ENCODE results near the gene TOR1AIP2.

TOR1AIP2 gene

DNA sequence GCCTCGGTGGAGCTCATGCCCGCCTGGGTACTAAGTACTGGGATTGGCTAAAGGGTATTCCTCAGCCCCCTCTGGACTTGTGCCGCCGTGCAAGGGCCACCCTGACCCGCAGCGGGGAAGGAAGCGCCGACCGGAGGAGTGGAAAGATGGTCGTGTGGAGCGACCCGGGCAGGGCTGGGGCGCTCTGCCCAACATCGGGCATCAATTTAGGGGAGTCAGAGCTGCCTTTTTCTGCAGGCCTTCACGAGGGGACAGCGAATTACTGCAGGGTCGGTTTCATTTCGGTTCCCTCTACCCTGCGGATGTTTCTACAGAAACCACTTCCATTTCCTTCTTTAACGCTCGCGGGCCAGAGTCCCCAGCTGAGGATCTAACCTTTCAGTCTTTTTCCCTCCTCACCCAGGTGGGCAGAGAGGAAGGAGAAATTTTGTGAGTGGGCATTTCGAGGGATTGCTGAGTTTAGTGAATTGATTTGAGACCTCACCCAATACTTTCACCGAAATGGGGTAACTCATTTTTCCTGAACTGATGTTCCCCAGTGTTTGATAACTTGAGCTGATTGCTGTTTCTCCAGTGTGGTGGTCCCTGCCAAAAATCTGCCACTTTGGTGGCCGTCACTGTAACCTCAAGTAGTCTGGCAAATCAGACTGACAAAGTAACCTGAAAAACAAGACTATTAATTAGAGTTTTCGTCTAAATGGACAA is 5.6 kb upstream of the TOR1AIP2 start:
- Mint-ChIP-seq H3K4me1 (ENCODE audit: low read depth) (peaks cover 72% of the 10 kb centered on the region), H3K27me3 (no peaks in the 10 kb centered on the region), H3K36me3 (ENCODE audit: low read depth) (peaks cover 31% of the 10 kb centered on the region), H3K9me3 (no peaks in the 10 kb centered on the region), H3K27ac (peak overlapping the region; percentile 99), H3K4me3 (peak overlapping the region; percentile 94)

DNA sequence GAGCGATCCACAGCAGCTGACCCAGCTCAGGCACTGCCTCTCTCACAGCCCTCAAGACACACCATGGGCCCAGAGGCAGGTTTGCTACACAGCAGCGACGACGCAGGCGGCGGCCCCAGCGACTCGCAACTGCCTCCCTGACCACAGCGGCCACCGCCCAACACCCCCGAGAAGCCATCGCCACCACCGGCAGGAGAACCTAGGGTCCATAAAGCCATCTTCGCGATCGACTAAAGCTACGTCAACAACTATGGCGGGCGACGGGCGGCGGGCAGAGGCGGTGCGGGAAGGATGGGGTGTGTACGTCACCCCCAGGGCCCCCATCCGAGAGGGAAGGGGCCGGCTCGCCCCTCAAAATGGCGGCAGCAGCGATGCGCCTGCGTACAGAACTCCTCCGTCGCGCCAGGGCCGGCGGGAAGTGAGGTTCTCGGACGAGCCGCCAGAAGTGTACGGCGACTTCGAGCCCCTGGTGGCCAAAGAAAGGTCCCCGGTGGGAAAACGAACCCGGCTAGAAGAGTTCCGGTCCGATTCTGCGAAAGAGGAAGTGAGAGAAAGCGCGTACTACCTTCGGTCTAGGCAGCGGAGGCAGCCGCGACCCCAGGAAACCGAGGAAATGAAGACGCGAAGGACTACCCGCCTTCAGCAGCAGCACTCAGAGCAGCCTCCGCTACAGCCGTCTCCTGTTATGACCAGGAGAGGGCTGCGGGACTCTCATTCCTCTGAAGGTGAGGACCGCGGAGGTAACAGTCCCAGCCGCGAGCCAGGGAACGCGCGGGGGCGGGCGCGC is 4.8 kb upstream of the TOR1AIP2 start, which contains the start of gene TOR1AIP1:
TOR1AIP1 (plus strand) TSS at position 33 of the 787 bp plus-strand sequence; CDS start at position 251, 218 bp downstream.
- peaks cover 72% of the 10 kb centered on the region for H3K4me1 Mint-ChIP-seq (ENCODE audit: low read depth)
- H3K4me3 Mint-ChIP-seq, result peak within 1 kb of the TSS; percentile 94
- H3K9me3 Mint-ChIP-seq, result no peaks in the 10 kb centered on the region
- H3K27me3 Mint-ChIP-seq, result no peaks in the 10 kb centered on the region
- H3K36me3 Mint-ChIP-seq (ENCODE audit: low read depth), result peaks cover 26% of the 10 kb centered on the region
- peak within 1 kb of the TSS; percentile 99 for H3K27ac Mint-ChIP-seq

DNA sequence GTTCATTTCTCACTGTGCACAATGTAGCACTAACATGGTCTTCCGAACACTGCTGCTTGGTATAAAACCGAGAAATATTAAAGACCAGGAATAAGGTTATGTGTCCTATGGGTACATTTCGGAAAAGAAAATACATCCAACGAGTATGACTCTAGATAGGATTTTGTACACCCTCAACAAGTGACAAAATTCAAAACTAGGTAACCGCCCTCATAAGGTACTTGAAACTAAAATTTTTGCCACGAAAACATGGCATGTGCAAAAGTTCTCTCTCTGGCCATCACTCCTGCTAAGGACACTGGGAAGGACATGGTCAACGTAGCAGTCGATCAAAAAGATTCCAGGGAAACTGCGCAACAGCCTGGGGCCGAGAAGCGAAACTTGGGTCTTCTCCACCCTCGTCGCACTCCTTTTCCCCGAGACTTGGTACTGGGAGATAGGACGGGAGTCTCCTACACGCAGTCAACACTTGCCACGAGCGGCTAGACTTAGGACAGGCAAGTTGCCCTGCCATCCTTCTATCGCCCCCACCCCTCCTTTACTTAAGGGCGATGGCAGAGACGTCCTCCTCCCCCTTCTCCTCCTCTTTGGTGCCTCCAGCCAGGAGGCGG is 4.1 kb upstream of the TOR1AIP2 start:
- Mint-ChIP-seq H3K27ac (peak overlapping the region; percentile 99), H3K4me1 (ENCODE audit: low read depth) (peaks cover 68% of the 10 kb centered on the region), H3K27me3 (no peaks in the 10 kb centered on the region), H3K36me3 (ENCODE audit: low read depth) (peaks cover 26% of the 10 kb centered on the region), H3K4me3 (peak overlapping the region; percentile 94), H3K9me3 (no peaks in the 10 kb centered on the region)

DNA sequence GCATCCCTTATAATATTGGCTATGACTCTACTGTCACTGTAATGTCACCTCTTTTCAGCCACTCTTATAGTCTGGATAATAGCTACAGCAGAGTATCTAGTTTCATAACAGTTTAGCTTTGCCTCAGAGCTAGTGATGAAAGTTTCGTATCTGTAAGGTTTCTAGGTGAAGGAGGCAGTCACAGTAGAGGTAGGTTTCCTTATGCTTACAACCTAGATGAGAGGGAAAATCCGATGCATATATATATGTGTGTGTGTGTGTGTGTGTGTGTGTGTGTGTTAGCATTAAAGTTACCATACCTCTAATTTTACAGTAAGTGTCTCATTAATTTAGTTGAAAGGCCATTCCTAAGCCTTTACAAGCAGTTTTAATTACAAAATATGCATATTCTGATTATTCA is 2.2 kb upstream of the TOR1AIP2 start:
- H3K4me3 Mint-ChIP-seq, result no peak overlapping the region
- H3K27me3 Mint-ChIP-seq, result no peaks in the 10 kb centered on the region
- H3K9me3 Mint-ChIP-seq, result no peaks in the 10 kb centered on the region
- peaks cover 25% of the 10 kb centered on the region for H3K36me3 Mint-ChIP-seq (ENCODE audit: low read depth)
- H3K27ac Mint-ChIP-seq, result no peak overlapping the region
- H3K4me1 Mint-ChIP-seq (ENCODE audit: low read depth), result peaks cover 67% of the 10 kb centered on the region

DNA sequence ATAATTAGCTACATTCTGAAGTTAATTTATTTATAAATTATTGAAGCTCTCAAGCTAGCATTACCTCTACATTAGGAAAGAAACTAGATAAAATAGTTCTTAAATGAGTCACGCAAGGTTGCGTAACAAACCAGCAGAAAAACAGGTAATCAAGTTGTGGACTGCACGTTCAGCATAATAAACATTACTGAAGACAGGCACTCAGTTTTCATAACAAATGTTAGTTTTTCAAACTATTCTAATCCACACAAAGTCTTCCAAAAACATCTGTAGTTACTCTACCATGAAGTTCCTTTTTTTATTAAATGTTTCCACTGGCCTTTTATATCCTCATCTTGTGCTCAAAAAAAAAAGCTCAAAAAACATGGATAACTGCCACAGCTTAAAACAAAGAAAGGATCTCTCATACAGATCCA is 1.3 kb downstream of the TOR1AIP2 start:
- Mint-ChIP-seq H3K9me3 (no peaks in the 10 kb centered on the region), H3K4me1 (ENCODE audit: low read depth) (peaks cover 73% of the 10 kb centered on the region), H3K4me3 (peak overlapping the region; percentile 92), H3K36me3 (ENCODE audit: low read depth) (peaks cover 41% of the 10 kb centered on the region), H3K27ac (peak overlapping the region; percentile 45), H3K27me3 (no peaks in the 10 kb centered on the region)

DNA sequence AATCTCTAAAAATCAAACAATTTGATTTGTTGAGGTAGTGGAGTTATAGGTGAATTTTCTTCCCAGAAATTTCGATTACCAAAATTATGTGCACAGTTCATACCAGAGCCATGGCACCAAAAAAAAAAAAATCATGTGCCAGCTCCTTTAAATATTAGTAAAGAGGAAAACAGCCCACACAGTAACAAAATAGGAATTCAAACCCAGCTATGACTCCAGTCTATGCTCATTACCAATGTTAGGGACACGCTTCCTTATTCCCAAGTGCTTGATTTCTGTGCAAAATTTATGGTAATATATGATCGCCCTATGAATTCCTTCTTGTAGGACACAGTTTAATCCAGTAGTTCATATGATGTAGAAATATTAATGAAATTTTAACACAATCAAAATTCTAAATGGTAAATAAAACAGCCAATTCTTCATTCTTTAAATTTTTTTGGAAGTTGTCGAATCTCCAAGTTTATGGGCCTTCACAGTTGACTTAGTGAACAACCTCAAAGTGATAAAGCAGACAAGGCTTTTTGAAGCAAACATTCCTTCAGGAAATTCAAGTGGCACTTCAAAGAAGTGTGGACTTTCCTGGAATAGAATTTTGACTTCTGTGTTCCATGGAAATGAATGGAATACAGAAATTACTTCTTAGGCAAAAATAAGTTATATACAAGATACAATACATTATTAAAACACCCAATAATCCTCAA is 1.9 kb downstream of the TOR1AIP2 start:
- Mint-ChIP-seq H3K4me1 (ENCODE audit: low read depth) (peaks cover 70% of the 10 kb centered on the region), H3K27me3 (no peaks in the 10 kb centered on the region), H3K27ac (no peak overlapping the region), H3K9me3 (no peaks in the 10 kb centered on the region), H3K4me3 (peak overlapping the region; percentile 17), H3K36me3 (ENCODE audit: low read depth) (peaks cover 43% of the 10 kb centered on the region)

DNA sequence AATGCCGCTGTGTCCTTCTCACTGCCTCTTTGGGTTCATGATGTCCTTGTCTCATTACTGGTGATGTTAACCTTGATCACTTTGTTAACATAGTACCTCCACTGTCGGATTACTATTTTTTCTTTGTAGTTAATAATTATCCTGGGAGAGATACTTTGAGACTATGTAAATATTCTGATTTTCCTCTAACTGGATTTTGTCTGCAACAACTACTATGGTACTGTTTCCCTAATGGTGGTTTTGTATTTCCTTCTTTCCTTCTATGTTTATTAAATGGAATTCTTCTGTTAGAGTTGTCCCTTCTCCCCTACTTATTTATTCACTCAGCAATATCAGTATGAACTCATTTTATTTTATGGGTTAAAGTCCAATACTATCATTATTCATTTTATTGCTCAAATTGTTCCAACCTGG is 4.2 kb downstream of the TOR1AIP2 start:
- H3K27ac Mint-ChIP-seq, result no peak overlapping the region

DNA sequence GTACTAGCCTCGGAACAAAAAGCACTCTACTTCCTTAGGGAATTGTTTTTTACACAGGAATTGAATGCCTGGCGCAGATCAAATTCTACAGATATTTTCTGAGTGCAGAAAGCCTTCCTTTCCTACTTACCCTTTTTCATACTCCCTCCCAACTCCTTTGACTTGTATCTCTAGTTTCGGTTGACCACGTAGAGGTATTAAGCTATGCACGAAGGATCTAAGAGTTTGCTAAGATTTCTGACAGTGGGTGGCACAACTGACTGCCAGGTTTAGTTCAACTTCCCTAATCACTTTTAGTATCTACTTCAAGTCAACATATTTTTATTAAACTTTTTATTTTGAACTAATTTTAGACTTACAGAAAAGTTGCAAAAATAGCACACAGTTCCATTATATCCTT is 5.0 kb downstream of the TOR1AIP2 start:
- peaks cover 44% of the 10 kb centered on the region for H3K4me1 Mint-ChIP-seq (ENCODE audit: low read depth)
- H3K9me3 Mint-ChIP-seq, result no peaks in the 10 kb centered on the region
- H3K36me3 Mint-ChIP-seq (ENCODE audit: low read depth), result peaks cover 47% of the 10 kb centered on the region
- H3K27me3 Mint-ChIP-seq, result no peaks in the 10 kb centered on the region
- peak overlapping the region; percentile 38 for H3K27ac Mint-ChIP-seq
- H3K4me3 Mint-ChIP-seq, result no peak overlapping the region

More for the DNA sequence above, 4.2 kb downstream of the TOR1AIP2 start:
- peaks cover 43% of the 10 kb centered on the region for H3K36me3 Mint-ChIP-seq (ENCODE audit: low read depth)
- H3K9me3 Mint-ChIP-seq, result no peaks in the 10 kb centered on the region
- no peaks in the 10 kb centered on the region for H3K27me3 Mint-ChIP-seq
- H3K4me1 Mint-ChIP-seq (ENCODE audit: low read depth), result peaks cover 53% of the 10 kb centered on the region
- no peak overlapping the region for H3K4me3 Mint-ChIP-seq

DNA sequence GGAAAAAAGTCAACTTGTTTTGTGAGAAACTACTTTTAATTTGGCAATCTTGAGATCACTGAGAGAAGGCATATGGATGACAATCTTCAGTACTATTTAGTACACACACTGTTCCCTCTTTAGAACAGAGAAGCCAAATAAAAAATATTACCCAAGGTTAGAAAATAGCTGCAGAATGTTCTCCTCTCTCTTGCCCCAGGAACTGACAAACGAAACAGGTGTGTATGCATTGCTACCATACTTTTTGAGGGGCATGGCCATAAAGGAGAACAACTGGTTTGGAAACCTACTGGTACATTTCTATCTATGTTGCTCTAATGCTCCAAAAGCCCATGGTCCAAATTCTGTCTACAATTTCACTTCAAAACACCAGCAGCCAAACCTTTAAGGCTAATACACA is 5.7 kb downstream of the TOR1AIP2 start:
- Mint-ChIP-seq H3K27ac (peak overlapping the region; percentile 38), H3K36me3 (ENCODE audit: low read depth) (peaks cover 53% of the 10 kb centered on the region), H3K4me1 (ENCODE audit: low read depth) (peaks cover 43% of the 10 kb centered on the region), H3K27me3 (no peaks in the 10 kb centered on the region), H3K9me3 (no peaks in the 10 kb centered on the region), H3K4me3 (no peak overlapping the region)

DNA sequence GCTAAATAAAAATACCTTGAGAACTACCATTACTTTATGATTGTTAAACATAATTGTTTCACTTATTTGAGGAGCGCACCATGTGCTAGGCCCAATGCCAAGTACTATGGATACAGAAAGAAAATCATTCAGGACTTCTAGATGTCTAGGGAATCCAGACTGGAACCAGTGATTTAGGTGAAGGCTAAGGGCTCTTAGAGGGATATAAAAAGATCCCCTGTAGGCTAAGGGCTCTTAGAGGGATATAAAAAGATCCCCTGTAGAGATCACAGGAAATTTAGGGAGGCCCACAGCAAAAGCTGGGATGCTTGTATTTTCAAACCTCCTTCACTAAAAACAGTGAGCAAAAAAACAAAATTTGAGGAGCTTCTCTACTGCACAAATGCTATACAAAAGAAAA is 6.7 kb downstream of the TOR1AIP2 start:
- Mint-ChIP-seq H3K9me3 (no peaks in the 10 kb centered on the region), H3K4me3 (no peak overlapping the region), H3K27ac (no peak overlapping the region), H3K4me1 (ENCODE audit: low read depth) (peaks cover 34% of the 10 kb centered on the region), H3K36me3 (ENCODE audit: low read depth) (peaks cover 53% of the 10 kb centered on the region), H3K27me3 (no peaks in the 10 kb centered on the region)

DNA sequence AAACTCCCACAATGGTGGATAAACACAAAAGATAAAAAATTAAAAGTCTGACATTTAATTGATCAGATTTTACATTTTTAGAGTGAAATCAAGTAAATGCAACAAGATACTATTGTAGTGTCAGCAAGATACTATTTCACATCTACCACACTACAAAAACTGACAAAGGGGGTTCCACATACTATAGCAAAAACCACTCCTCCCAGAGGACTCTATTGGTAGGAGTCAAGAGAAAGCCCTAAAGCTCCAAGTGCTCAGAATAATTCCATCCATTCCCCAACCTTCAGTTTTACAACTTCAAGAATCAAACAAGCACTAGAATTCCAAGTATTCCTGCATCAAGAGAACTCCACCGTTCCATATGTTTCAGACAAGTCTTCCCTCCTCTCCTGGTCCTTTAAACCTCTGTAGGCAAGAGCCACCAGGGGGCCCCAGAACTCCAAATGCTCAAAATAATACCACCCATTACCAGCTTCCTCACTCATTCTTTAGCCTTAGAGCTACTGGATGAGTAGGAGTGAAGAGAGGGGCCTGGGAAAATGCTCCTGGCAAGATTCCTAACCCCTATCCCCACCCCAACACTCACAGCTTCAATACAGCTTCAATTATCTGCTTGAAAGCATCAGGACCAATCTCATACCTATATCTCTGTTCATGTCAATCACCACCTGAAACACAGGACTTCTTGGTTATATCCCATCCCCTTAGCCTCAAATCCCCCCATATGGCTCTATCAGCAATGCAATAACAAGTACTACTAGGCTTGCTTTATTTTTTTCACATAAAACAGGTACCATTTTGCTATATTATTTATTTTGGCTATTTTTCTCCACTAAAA is 9.9 kb downstream of the TOR1AIP2 start:
- Mint-ChIP-seq H3K27ac (no peak overlapping the region), H3K4me1 (ENCODE audit: low read depth) (peaks cover 13% of the 10 kb centered on the region), H3K9me3 (no peaks in the 10 kb centered on the region), H3K36me3 (ENCODE audit: low read depth) (peaks cover 54% of the 10 kb centered on the region), H3K27me3 (no peaks in the 10 kb centered on the region), H3K4me3 (no peak overlapping the region)

DNA sequence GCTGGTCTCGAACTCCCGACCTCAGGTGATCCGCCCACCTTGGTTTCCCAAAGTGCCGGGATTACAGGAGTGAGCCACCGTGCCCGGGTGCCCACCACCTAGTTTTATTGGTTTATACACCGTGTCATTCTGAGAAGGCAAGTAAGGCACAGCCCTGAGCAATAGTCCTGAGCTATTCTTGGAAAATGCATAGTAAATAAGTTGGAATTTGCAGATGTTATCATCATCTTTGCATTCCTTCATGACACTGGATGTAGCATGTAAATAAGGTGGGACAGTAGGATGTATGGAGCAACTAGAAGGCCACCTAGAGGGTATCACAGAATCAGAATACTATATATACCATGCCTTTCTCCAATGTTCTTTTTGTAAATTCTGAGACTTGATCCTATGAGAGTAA is 11.0 kb downstream of the TOR1AIP2 start:
- Mint-ChIP-seq H3K27ac (no peak overlapping the region), H3K9me3 (no peaks in the 10 kb centered on the region), H3K27me3 (no peaks in the 10 kb centered on the region), H3K4me1 (ENCODE audit: low read depth) (peaks cover 3% of the 10 kb centered on the region), H3K36me3 (ENCODE audit: low read depth) (peaks cover 51% of the 10 kb centered on the region), H3K4me3 (no peak overlapping the region)

DNA sequence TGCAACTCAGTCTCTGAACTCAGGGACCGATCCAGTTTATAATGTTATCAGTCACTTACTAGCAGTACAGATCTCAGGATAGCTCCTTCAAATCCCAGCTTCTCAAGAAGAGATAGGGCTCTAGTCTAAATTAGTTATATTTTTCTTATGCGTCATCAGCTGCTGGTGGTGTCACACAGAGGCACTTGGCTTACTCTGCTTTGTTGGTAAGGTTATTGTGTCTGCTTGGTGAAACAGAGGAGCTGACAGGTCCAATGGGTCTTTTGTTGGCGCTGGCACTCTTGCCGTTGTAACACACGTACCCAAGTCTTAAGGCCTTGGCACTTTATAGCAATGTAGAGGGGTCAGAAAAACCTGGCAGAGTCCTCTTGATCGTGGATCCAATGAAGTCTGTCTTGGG is 12.2 kb downstream of the TOR1AIP2 start:
- Mint-ChIP-seq H3K4me3 (no peak overlapping the region), H3K9me3 (no peaks in the 10 kb centered on the region), H3K36me3 (ENCODE audit: low read depth) (peaks cover 55% of the 10 kb centered on the region), H3K4me1 (ENCODE audit: low read depth) (no peaks in the 10 kb centered on the region), H3K27ac (no peak overlapping the region), H3K27me3 (no peaks in the 10 kb centered on the region)

DNA sequence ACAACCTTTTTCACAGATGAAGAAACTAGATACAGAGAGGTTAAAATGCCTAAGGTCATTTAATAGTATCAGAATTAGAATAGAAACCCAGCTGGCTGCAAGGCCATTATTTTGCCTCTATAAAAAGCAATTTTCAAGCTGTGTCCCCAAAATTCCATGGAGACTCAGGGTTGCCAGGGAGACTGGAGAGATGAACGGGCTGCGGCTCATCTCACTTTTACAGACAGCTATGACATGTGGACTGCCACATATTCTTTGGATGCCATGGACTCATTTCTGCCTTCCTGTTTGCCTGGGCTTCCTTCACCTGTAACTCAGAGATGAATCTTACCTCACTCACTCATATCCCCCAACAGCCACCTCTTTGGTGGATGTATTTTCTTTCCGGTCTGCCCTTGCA is 17.0 kb downstream of the TOR1AIP2 start:
- no peaks in the 10 kb centered on the region for H3K27me3 Mint-ChIP-seq
- peaks cover 60% of the 10 kb centered on the region for H3K36me3 Mint-ChIP-seq (ENCODE audit: low read depth)
- no peak overlapping the region for H3K4me3 Mint-ChIP-seq
- H3K4me1 Mint-ChIP-seq (ENCODE audit: low read depth), result no peaks in the 10 kb centered on the region
- H3K9me3 Mint-ChIP-seq, result no peaks in the 10 kb centered on the region
- no peak overlapping the region for H3K27ac Mint-ChIP-seq
